ENCODE data around the gene CCDC142. TPM values are rescaled to one million over a fixed set of nuclear protein-coding genes. Genes with fewer than 3 reads are reported as not detected.

CCDC142 gene
- total RNA-seq, 2 experiments from 2014 or later = 10.2 to 12.4 TPM

DNA sequence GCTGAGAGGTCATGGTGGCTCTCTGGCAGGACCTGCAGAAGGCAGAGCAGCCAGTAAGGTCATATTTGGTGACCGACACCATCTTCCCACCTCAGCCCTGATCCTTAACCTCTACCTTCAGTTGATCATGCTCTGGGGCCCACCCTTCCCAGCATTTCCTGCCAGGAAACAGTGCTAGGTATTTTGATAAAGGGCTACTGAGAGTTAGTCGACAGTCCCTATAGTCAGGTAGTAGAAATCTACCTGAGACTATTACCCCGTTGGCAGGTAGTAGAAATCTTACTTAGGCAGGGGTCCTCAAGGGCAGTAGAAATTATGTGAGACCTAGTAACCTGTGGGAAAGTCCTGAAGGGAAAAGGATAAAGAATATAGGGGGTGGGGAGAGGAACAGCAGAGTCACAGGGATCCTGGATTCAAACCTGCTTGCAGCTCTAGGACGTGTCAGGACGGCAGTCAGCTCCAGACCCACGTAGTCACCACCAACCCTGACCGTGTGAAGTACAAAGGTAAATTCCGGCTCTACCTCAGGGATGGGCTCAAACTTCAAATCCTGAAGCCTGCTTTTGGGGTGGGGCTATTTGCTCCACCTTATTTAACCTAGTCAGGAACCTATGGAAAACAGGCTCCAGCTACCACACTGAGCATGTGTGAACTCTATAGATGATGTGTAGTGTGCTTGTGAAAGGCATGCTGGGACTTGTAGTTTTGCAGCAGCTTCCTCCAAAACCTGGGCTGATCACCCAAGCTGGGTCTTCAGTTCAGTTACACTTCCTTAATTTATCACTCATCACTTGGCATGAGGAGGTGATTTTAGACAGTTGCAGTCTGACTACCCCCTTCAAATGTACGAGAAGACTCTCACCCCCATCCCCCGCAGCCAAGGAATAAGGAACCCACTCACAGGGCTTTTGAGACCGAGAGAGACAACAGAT is 43.2 kb upstream of the CCDC142 start, which contains the start of gene DQX1:
Gene DQX1 (minus strand): TSS at position 515 of the 932 bp plus-strand sequence. CDS start 502 bp downstream, at position 13.
- H3K36me3 Mint-ChIP-seq (ENCODE audit: low read depth) = peaks cover 51% of the 10 kb centered on the region
- H3K9me3 Mint-ChIP-seq = no peaks in the 10 kb centered on the region
- peak within 1 kb of the TSS; percentile 71 for H3K27ac Mint-ChIP-seq
- intact Hi-C loops (cut with DNase I, micrococcal nuclease) = no loop called here
- no peak for TF ChIP-seq CTCF (IDR thresholded peaks at IDR 0.05)
- Histone ChIP-seq H3K9me3 (ENCODE audit: control insufficient read depth in 1 of 2, insufficient read depth in 1 of 2, low read length in 2 of 2) (peaks cover 0 to 6% of the 10 kb centered on the region in 2 experiments), H3K27ac (ENCODE audit: low read depth in 1 of 2, low read length in 2 of 2) (no peak within 1 kb of the TSS), H3K27me3 (ENCODE audit: control insufficient read depth in 1 of 2, insufficient read depth in 2 of 2, low read length in 2 of 2) (no peaks in the 10 kb centered on the region), H3K4me3 (ENCODE audit: low read length) (no peak within 1 kb of the TSS), H3K4me1 (ENCODE audit: insufficient read depth, low read length) (peaks cover 26% of the 10 kb centered on the region), H3K36me3 (ENCODE audit: insufficient read depth, low read length) (peaks cover 29% of the 10 kb centered on the region)
- ChIA-PET POLR2A (interaction anchor here (0.7 to 1.9 kb wide), 6 partner anchors 10 to 348 kb away, joined by 3 to 8 read pairs (median 4); partner anchors contain the start of genes CCDC142, INO80B, MOB1A and MRPL53), CTCF (no interaction called here)
- ATAC-seq (ENCODE audit: poor library complexity) = no peak
- H3K27me3 Mint-ChIP-seq = peaks cover 16% of the 10 kb centered on the region
- peaks cover 29% of the 10 kb centered on the region for H3K4me1 Mint-ChIP-seq (ENCODE audit: low read depth)
- peak in 4 of 14 experiments; percentile 23 to 75 (median 58) for DNase-seq
- peak within 1 kb of the TSS; percentile 88 for H3K4me3 Mint-ChIP-seq

DNA sequence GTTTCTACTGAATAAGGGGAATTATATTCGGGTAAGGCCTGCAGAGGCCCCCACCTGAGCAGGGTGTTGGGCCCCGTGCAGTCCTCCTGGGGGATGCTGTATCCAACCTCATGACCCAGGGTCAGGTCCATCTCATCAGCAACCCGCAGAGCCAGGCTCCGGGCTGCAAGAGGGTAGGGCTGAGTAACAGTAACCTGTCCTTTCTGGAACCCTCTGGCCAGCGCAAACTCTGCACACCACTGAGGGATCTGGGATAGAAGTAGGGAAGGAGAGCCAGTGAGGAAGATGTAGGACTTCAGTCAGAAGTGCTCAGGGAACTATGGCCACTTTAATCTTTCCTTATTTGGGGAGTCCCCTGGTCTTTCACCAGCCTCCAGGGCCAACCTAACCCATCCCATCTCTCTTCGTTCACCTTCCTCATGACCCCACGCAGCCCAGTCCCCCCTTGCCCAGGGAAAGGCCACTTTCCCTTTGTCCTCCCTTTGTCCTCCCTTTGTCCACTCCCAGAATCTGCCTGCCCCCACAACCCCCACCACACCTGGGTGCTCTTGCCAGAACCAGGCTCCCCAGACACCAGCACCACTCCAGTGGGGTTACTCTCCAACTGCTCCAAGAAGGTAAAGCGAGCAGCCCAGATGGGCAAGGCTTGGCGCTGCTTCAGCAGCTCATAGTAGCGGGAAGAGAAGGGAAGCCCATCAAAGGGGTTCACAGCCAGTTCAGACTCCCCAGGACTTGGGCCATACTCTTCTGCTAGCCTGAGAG is 42.3 kb upstream of the CCDC142 start:
- ATAC-seq (ENCODE audit: poor library complexity) (no peak), DNase-seq (no peak)
- H3K4me3 ChIP-seq (ENCODE audit: low read length) = no peak overlapping the region
- H3K27me3 ChIP-seq (ENCODE audit: control insufficient read depth in 1 of 2, insufficient read depth in 2 of 2, low read length in 2 of 2) = peaks cover 7% of the 10 kb centered on the region in 2 experiments
- no peak overlapping the region for H3K4me3 Mint-ChIP-seq
- CTCF ChIA-PET = no interaction called here
- no peak overlapping the region for H3K27ac ChIP-seq (ENCODE audit: low read depth in 1 of 2, low read length in 2 of 2)
- peaks cover 0 to 6% of the 10 kb centered on the region in 2 experiments for H3K9me3 ChIP-seq (ENCODE audit: control insufficient read depth in 1 of 2, insufficient read depth in 1 of 2, low read length in 2 of 2)
- H3K9me3 Mint-ChIP-seq = no peaks in the 10 kb centered on the region
- H3K4me1 ChIP-seq (ENCODE audit: insufficient read depth, low read length) = peaks cover 18% of the 10 kb centered on the region
- POLR2A ChIA-PET = interaction anchor here (1.9 kb wide), 1 partner anchor 9 kb away, joined by 5 read pairs; no protein-coding TSS in a partner anchor
- peaks cover 25% of the 10 kb centered on the region for H3K27me3 Mint-ChIP-seq
- H3K36me3 Mint-ChIP-seq (ENCODE audit: low read depth) = peaks cover 44% of the 10 kb centered on the region
- intact Hi-C loops (cut with DNase I, micrococcal nuclease) = no loop called here
- peaks cover 29% of the 10 kb centered on the region for H3K36me3 ChIP-seq (ENCODE audit: insufficient read depth, low read length)
- TF ChIP-seq CTCF (IDR thresholded peaks at IDR 0.05) = no peak
- no peak overlapping the region for H3K27ac Mint-ChIP-seq
- peaks cover 22% of the 10 kb centered on the region for H3K4me1 Mint-ChIP-seq (ENCODE audit: low read depth)

GRCh38 chr2:74524005-74524404 is 41.2 kb upstream of the CCDC142 start:
- H3K9me3 ChIP-seq (ENCODE audit: control insufficient read depth in 1 of 2, insufficient read depth in 1 of 2, low read length in 2 of 2) = peaks cover 0 to 6% of the 10 kb centered on the region in 2 experiments
- no peak for DNase-seq
- H3K4me3 ChIP-seq (ENCODE audit: low read length) = no peak overlapping the region
- H3K36me3 Mint-ChIP-seq (ENCODE audit: low read depth) = peaks cover 40% of the 10 kb centered on the region
- H3K36me3 ChIP-seq (ENCODE audit: insufficient read depth, low read length) = peaks cover 29% of the 10 kb centered on the region
- peaks cover 15% of the 10 kb centered on the region for H3K4me1 ChIP-seq (ENCODE audit: insufficient read depth, low read length)
- ChIA-PET CTCF (interaction anchor here (1.0 kb wide), 1 partner anchor 41 kb away, joined by 3 read pairs; the partner anchor contains the start of genes CCDC142 and TTC31), POLR2A (interaction anchor here (0.9 kb wide), 1 partner anchor 17 kb away, joined by 3 read pairs; the partner anchor contains the start of gene PCGF1)
- no peak for ATAC-seq (ENCODE audit: poor library complexity)
- no peak overlapping the region for H3K27ac ChIP-seq (ENCODE audit: low read depth in 1 of 2, low read length in 2 of 2)
- intact Hi-C loops (cut with DNase I, micrococcal nuclease) = no loop called here
- no peaks in the 10 kb centered on the region for H3K9me3 Mint-ChIP-seq
- H3K4me1 Mint-ChIP-seq (ENCODE audit: low read depth) = peaks cover 21% of the 10 kb centered on the region
- peaks cover 16 to 18% of the 10 kb centered on the region in 2 experiments for H3K27me3 ChIP-seq (ENCODE audit: control insufficient read depth in 1 of 2, insufficient read depth in 2 of 2, low read length in 2 of 2)
- H3K4me3 Mint-ChIP-seq = no peak overlapping the region
- peaks cover 36% of the 10 kb centered on the region for H3K27me3 Mint-ChIP-seq
- TF ChIP-seq CTCF (IDR thresholded peaks at IDR 0.05) = no peak
- H3K27ac Mint-ChIP-seq = no peak overlapping the region

All from CD4-positive, alpha-beta T cell (primary cell).